ENCODE results near the gene FYN.

GRCh38 chr6:111648100-111648499 lies 225.2 kb downstream of the FYN start:
- TF ChIP-seq CTCF (IDR thresholded peaks at IDR 0.05 in 2 of 3, conservative IDR thresholded peaks at IDR 0.05 in 1 of 3; ENCODE audit: insufficient read depth in 2 of 3, low read depth in 1 of 3, low read length in 3 of 3): no peak
- TF ChIP-seq ZBTB33 (CRISPR knock-in tag; IDR thresholded peaks at IDR 0.05): no peak
- no peak for TF ChIP-seq PRDM10 (IDR thresholded peaks at IDR 0.05; ENCODE audit: partially characterized antibody)
- TF ChIP-seq FOXO4 (CRISPR knock-in tag; IDR thresholded peaks at IDR 0.05): no peak
- no peak for TF ChIP-seq ATF3 (IDR thresholded peaks at IDR 0.05)
- no peak for TF ChIP-seq ATF3 (CRISPR knock-in tag; conservative IDR thresholded peaks at IDR 0.05)

Data from K562 (cell line).